ENCODE measurements around the gene TMEM117.

TMEM117 gene

DNA sequence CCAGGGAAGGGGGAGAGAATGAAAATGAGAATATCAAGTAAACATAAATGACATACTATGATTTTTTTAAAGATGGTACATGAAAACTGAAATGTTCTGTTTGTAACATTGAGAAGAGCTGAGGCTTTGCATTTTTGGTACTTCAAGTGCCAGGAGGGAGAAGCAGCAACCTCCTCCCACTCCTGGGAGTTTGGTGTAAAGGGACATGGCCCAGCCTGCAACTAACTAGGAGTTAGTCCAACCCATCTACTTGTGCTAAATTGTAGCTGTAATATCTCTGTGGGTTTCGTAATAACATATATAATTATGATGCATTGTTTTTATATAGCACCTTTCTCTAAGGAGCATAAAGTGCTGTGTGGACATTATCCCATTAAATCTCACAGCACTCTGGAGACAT lies 522.8 kb downstream of the TMEM117 start:
- no peak for DNase-seq (ENCODE audit: low spot score)

GRCh38 chr12:44362947-44363346 lies 527.1 kb downstream of the TMEM117 start:
- DNase-seq (ENCODE audit: low spot score), result no peak
- no peak for TF ChIP-seq CTCF (IDR thresholded peaks at IDR 0.05; ENCODE audit: extremely low read depth, missing control alignments)

More for the DNA sequence above, 522.8 kb downstream of the TMEM117 start:
- TF ChIP-seq CTCF (IDR thresholded peaks at IDR 0.05; ENCODE audit: extremely low read depth, missing control alignments), result no peak

DNA sequence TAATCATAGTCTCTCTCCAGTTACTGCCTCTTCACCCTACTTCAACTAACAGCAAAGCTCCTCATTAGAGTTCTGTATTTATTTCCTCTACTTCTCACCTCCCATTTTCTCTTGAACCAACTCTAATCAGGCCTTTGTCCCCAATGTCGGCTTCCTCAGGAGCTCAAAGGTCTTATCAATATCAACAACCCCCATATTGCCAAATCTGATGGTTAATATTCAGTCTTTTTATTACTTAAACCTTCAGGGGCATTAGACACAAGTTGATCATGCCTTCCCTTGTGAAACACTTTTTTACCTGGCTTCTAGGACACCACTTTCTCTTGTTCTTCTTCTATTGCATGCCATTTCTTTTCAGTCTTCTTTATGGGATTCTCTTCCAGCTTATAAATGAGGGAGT lies 531.3 kb downstream of the TMEM117 start:
- no peak for DNase-seq (ENCODE audit: low spot score)
- TF ChIP-seq CTCF (IDR thresholded peaks at IDR 0.05; ENCODE audit: extremely low read depth, missing control alignments), result no peak

GRCh38 chr12:44367916-44368315 lies 532.0 kb downstream of the TMEM117 start:
- no peak for TF ChIP-seq CTCF (IDR thresholded peaks at IDR 0.05; ENCODE audit: extremely low read depth, missing control alignments)
- no peak for DNase-seq (ENCODE audit: low spot score)

DNA sequence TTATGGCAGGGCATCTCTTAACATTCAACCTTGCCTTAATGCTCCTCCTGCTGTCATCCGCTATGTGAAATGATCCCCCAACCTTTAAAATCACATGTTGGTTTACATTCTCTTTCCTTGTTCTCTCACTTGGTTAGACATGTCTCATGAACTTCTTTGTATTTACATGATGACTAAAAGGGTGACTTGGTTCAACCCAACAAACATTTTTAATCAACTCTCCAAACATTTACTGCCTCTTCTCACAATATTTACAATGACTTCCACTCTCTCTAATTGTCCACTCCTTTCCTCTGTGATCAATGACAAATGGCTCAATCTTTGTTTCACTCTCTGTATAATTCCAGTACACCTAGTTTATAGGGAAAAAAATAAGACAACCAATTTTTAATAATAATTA lies 534.1 kb downstream of the TMEM117 start:
- no peak for DNase-seq (ENCODE audit: low spot score)

GRCh38 chr12:44370982-44371381 lies 535.1 kb downstream of the TMEM117 start:
- DNase-seq (ENCODE audit: low spot score), result no peak
- TF ChIP-seq CTCF (IDR thresholded peaks at IDR 0.05; ENCODE audit: extremely low read depth, missing control alignments), result no peak

More for the DNA sequence above, 534.1 kb downstream of the TMEM117 start:
- TF ChIP-seq CTCF (IDR thresholded peaks at IDR 0.05; ENCODE audit: extremely low read depth, missing control alignments), result no peak

DNA sequence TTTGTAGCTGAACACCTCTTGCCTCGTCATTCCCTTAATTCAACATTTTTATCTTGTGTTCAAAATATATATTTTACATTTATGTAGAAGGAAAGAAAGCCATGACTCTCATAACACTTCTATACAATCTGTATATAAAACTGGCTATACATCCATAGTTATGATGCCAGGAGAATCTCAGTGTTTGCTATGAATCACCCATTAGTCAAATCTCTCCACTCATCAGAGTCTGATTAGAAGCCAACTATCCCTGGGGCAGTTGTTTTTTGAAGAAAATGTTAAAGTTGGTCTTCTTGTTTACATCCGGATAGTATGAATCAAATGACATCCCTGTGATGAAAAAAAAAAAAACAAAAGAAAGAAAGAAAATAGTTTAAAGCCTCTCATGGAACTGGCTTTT lies 536.4 kb downstream of the TMEM117 start:
- no peak for TF ChIP-seq CTCF (IDR thresholded peaks at IDR 0.05; ENCODE audit: extremely low read depth, missing control alignments)
- no peak for DNase-seq (ENCODE audit: low spot score)
